DMS79 (cell line): ENCODE results near the gene MSANTD2.

Source experiments
- DNase-seq: peaks from one replicate; lab custom pipeline; 2025; lab: John Stamatoyannopoulos, UW

Gene MSANTD2

DNA sequence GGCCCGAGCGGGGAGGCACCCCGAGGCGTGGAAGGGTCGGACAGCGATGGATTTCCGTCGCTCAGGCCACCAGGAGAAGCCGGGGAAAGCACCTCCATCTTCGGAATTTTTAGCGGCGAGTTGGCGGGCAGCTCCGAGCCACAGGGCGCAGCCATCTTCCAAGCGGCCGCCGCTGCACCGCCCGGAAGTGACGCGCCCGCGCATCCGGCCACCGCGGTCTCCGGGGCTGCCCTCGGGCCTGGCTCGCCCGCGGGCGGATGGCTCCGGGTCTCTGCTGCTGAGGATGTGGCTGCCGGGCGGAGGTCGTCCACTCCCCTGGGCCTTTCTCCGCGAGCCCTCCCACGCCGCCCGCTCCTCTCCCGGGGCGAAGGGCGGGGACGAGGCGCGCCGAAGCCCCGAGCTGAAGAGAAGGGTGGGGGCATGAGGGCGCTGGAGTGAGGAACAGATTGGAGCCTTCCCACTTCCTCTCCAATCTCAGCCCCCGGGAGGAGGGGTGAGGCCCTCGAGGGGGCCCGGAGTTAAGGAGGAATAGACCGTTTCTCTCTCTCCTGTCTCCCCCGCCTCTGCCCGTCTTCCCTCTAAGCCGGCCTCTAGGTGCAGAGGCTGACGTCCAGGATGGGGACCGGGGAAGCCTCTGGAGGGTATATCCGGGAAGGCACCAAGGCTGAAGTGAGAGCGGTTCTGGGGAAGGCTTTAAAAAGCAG, at the start of gene MSANTD2:
Gene MSANTD2, minus strand, starts transcription at position 181 of the 704 bp plus-strand sequence. Its CDS starts 26 bp downstream, at position 155.
- peak; percentile 64 for DNase-seq

DNA sequence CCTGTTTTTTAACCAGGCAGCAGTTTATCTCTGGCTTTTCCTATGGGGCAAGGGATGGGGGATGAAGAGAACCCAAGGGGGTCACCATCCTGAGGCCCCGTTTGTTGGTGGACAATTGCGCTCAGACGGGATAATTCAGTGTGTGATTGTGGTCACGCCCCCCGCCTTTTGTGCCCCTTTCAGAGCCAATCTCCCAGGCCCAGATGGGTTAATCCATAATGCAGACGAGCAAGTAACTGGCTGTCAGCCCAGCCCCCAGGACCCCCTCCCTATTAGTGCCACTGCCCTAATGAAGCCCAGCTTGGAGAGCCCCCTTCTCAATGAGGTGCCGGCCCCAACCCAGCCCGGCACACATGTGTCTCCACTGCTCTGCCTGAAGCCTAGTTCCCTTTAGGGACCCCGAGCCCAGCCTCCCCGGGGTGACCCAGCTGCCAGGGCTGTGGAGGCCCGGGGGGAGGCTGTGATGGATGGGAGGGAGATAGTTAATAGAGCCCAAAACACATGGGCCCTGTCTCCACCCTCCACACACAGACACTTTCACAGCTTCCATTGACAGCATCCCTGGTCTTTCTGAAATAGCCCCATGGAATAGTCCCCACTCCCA, 46.0 kb upstream of the MSANTD2 start:
- DNase-seq, result no peak

DNA sequence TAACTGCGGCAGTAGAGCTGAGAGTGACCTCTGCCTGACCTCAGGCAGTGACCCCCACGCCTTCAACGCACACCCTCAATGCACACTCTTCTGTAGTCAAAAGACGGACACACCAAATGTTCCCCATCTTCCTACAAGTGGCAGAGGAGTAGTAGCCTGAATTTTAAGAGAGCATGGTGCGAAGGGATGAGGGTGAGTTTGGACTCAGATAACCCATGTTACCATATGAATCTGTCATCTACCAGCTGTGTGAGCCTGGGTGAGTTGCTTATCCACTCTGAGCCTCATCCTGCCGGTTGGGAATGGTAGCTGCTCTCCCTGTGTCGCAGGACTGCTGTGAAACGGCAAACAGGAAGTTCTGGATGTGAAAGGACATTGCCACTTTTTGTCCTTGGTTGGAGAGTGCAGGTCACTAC, 44.5 kb upstream of the MSANTD2 start:
- no peak for DNase-seq

DNA sequence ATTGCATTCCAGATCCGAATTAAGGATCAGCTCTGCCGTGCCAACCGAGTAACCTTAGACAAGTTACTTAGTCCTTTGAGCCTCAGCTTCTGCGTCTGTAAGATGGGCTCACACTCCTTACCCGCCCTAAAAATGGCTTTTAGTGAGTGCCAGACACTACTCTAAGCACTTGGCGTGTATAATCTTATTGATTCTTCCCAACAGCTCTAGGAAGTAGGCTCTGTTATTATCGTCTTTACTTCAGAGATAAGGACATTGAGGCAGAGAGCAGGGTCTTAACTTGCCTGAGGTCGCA, 43.4 kb upstream of the MSANTD2 start:
- no peak for DNase-seq

DNA sequence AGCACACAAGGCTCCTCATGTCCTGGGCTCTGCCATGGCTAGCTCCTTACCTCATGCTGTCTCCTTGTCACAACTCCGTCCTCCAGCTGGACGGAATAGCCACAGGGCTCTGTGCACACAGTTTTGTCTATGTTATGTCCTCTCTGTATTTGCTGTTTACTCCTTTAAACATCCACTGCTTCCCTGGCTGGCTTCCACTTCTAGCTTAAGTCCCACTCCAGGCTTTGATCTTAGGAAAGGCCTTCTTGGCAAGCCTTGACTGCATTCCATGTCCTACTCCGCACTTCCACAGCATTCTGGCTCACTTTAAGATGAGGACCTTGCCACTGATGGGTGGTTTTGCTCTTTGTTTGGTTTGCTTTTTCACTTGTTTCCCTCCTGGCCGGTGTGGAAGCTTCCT, 42.1 kb upstream of the MSANTD2 start:
- peak; percentile 81 for DNase-seq

DNA sequence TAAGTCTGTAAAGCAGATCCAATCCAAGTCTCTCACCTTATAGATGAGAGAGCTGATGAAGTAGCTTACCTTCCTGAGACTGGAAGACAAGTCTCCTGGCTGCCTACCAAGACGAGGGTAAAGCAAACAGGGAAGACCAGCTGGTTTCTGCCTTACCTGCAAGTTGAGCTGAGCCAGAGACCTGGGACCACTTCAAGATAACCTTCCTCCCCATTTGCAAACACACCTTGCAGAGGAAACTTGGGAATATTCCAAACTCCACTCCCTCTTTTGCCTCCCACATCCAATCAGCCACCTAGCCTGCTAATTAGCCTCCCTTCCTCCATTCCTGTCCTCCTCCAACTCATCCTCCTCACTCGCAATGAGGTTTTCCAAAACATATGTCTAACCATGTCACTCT, 41.6 kb upstream of the MSANTD2 start:
- DNase-seq, result peak; percentile 89

DNA sequence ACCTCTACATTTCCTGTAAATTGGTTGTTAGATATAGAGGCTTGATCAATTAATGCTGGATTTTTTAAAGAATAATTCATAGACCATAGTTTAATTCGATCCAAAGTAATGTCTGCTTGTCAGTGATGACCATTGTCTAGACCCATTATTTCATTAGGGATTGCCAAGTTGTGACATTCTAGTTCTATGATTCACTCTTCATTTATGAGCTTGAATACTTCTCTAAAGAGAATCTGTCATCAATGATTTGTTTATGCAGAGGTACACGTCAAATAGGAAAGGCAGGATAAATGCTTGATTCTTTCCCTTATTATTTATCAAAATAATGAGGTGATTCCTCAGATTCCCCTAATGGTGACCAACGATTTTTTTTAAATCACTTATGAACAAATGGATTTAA, 41.0 kb upstream of the MSANTD2 start:
- DNase-seq, result no peak

DNA sequence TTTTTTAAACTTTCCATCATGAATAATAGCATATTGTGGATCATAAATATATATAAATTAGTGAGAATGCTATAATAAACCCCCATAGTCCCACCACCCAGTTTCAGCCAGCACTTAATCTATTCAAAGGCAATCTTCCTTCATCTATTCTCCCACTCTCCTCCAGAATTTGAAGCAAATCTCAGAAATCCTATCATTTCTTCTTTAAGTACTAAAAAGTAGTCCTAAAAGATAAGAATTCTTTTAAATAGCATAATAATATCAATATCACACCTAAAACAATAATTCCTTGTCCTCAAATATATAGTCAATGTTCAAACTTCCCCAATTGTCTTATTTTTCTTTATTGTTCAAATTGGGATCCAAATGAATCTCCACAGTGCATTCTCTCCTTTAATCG, 40.5 kb upstream of the MSANTD2 start:
- DNase-seq, result no peak

DNA sequence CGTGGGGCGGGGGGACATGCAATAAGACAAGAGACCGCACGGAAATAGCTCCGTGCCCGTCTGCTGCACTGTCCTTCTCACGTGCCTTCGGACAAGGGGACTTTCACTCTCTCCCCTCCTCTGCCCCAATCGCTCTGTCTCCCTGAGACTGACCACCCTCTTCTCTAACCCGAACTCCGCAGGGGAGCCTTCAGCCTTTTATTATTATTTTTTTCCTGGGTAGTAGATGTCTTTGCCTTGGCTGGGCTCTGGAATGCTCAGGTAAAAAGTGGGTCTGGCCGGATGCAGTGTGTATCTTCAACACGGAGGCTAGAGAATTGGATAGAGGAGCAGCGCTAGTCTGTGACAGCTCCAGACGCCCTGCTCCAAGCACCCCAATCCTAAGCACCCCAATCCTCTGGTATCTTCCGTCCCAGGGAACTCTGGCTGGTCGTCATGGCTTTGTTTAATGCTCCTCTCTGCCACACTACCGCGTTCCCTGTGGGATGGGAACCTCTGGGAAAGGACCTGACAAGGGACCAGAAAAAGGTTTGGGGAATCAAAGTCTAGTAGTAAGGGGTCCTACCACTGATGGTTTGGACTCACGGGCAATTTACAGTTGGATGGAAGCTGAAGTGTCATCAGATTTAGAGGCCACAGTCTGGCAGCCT, 39.9 kb upstream of the MSANTD2 start:
- DNase-seq, result no peak

DNA sequence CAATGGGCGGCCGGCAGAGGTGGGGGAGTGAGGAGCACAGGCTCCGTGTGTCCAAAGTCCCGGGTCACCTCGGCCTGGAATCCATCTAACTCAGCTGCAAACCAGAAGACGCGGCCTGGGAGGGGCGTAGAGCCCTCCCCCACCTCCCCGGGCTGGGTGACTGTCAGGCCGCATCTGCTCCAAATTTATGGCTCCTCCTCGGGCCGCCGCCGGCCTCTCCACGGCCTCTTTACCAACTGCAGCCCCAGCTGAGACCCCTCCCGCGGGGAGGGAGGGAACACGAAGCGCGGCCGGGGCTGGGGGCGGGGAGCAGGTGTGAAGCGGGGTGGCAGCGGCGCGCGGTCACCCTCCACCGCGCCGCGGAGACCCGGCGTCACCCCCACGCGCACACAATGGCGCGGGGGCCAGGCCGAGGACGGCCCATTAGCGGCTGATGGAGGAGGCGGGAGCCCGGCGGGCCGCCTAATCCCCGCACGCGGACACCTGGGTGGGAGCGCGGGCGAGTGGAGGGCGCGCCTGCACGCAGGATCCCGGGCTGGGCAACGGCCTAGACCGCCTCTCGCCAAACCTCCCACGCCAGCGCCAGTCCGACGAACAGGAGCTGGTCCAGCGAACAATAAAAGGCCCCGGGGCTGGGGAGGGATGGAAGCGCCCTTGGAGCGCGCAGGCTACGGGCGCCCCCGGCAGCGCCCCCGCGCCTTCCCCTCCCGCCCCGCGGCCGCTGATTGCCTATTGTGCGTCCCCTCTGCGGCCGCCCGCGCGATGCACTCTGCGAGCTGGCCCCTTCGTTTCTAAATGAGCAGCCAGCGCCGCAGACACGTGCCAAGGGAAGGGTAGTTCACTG, 39.1 kb upstream of the MSANTD2 start:
- peak; percentile 41 for DNase-seq

DNA sequence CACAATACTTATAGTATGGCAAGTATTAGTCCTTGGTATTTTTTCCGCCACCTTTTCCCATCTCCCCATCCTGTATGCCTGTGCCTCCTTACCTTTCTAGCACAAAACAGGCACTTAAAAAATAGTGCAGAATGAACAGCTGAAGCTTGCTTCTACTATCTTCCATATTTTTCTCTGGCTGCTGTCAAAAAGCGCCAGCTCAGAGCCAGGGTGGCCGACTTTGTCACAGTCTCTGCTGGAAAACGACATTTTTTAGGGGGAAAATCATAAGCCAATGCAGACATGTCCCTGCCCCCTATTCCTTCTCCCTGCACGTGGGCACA, 38.6 kb upstream of the MSANTD2 start:
- DNase-seq, result no peak

DNA sequence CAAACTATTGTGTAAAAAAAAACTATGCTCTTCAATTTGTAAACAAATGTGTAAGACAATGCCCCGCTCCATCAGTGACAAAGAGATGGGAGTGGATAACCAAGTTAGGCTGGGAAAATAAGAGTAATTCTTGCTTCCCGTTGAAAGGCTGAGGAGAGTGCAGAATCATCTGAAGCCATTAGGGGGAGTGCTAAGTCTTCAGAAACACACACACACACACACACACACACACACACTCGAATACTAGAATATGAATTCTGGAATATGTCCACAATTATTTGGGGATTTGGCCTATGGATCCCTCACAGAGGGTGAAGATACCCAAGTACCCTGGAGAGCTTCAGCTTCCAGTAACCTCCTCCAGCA, 37.3 kb upstream of the MSANTD2 start:
- DNase-seq, result peak; percentile 47

DNA sequence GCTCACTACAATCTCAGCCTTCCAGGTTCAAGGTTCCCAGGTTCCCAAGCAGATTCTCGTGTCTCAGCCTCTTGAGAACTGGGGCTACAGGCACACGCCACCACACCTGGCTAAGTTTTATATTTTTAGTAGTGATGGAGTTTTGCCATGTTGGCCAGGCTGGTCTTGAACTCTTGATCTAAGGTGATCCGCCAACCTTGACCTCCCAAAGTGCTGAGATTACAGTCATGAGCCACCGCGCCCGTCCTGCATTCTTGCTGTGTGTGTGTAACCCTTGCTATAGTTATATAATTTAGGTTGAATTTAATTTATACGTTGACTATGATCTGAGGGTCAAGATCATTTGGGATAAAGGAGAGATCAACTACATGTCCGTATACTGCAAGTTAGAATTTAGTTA, 35.7 kb upstream of the MSANTD2 start:
- DNase-seq, result no peak

DNA sequence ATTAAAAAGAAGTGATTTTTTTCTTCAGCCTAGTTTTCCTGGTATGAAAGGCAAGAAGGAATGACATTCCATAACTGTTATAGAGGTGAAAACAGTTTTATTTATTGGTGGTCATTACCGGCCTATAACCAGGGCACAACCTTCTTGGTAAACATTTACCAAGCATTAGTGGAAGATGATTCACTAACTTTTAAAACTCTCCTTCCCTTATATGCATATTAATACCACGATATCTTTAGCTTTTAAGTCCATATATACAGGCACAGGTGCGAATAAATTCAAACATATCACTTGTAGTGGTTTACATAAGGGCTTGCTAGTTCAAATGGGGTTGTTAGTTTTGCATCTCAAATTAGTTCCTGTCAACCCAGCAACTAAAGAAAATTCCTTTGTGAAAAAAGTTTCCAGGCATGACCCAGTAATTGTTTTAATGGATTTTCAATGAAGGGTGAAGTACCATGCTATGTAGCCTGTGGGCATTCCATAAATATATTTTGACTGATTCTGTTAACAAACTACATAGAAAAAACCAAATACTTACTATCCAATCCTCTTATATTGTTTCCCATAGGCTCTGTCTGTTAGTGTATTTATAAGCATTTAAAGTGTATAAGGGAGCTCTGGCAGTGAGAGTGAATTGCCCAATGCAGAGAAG, 34.4 kb upstream of the MSANTD2 start:
- DNase-seq, result no peak

DNA sequence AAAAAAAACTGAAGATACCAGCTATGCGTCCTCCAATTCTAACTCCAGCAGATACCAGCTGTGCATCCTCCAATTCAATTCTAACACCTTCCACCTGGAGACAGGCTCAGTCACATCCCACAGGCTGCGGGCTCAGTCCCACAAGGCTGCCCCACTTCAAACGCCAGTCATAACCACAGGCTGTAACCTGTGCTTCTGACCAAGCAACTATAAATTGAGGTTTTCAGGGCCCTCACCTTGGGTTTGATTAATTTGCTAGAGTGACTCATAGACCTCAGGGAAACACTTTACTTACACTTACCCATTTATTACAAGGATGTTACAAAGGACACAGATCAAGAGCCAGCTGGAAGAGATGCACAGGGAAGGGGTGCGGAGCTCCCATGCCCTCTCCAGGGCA, 32.4 kb upstream of the MSANTD2 start:
- DNase-seq, result no peak

DNA sequence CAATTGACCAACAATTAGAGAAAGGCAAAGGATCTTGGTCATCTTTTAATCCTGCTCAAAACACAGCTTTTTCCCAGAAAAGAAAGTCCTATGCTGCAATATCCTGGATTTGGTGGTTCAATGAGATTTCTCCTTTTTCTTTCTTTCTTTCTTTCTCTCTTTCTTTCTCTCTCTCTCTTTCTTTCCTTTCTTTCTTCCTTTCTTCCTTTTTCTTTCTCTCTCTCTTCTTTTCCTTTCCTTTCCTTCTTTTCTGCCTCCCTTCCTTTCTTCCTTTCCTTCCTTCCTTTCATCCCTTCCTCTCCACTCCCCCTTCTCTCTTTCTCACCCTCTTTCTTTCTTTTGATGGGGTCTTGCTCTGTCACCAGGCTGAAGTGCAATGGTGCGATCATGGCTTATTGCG, 31.7 kb upstream of the MSANTD2 start:
- DNase-seq, result no peak

DNA sequence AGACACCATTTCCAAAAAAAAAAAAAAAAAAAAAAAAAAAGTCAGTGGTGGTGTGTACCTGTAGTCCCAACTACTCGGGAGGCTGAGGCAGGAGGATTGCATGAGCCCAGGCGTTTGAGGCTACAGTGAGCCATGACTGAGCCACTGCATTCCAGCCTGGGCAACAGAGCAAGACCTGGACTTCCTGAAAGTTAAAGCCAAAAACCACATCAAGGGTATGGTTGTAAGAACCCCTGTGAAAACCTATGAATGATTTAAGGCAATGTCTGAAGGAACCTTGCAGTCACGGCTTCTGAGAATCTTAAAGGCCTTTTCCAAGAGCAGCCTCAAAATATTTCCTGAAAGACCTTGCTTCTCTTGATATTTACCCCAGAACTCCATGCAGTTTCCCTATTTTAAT, 30.5 kb upstream of the MSANTD2 start:
- no peak for DNase-seq

DNA sequence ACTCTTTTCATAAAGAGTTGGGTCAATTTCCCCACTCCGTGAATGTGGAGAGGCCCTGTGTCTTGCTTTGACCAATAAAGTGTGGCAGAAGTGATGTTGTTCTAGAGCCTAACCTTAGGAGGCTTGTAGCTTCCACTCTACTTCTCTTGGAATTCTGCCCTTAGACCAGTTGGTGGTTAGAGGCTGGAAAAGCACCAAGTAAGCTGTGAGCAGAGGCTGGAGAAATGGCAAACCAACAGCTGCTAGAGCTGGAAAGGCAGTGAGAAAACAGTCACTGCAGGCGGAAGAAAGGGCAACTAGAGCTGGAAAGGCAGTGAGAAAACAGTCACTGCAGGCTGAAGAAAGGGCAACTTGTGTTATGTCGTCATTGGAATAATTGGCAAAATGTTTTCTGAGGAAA, 29.8 kb upstream of the MSANTD2 start:
- DNase-seq, result no peak

DNA sequence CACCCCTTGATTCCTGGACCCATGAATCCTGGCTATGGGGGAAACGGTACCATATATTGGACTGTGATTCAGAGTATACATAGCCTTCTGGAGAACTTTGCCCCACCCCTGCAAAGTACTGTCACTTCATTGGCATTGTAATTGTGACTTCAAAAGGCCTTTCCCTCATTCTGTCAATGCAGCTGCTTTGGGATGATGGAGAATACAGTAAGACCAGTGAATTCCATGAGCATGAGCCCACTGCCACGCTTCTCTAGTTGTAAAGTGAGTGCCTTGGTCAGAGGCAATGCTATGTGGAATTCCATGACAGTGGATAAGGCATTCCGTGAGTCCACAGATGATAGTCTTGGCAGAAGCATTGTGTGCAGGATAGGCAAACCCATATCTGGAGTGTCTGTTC, 25.7 kb upstream of the MSANTD2 start:
- no peak for DNase-seq

DNA sequence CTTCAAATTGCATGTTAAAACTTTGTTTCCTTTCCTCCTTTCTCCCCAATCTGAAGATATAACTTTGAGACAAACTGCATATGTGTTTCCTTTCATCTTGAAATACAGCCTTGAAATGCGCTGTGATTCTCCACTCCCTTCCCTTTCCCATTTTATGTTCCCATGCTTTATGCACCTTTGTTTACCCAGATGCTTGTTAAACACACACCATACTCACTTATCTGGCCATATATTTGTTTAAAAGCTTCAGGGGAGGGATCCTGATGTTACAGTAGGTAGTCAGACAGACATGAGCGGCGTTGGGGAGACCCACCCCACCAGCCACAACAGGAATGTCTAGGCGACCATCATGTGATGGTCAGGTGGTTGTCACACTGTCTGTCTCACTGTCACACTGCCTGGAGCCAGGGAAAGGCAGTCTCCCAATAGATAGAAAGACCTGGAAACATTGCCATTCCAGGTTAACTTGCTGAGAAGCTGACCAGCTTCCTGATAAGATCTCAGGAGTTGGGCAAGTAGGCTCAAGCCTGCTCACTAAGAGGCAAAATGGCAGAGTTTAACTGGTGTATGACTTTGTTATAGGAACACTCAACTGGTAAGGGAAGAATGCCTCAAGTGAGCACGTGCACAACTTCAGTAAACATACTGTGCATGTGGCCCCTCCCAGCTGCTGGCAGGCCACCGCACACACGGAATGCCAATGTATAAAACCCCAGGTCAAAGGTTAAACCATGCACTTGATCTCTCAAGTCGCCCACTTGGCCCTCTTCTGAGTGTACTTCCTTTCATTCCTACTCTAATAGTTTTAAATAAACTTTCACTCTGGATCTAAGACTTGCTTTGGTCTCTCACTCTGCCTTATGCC, 23.5 kb upstream of the MSANTD2 start:
- DNase-seq, result no peak

DNA sequence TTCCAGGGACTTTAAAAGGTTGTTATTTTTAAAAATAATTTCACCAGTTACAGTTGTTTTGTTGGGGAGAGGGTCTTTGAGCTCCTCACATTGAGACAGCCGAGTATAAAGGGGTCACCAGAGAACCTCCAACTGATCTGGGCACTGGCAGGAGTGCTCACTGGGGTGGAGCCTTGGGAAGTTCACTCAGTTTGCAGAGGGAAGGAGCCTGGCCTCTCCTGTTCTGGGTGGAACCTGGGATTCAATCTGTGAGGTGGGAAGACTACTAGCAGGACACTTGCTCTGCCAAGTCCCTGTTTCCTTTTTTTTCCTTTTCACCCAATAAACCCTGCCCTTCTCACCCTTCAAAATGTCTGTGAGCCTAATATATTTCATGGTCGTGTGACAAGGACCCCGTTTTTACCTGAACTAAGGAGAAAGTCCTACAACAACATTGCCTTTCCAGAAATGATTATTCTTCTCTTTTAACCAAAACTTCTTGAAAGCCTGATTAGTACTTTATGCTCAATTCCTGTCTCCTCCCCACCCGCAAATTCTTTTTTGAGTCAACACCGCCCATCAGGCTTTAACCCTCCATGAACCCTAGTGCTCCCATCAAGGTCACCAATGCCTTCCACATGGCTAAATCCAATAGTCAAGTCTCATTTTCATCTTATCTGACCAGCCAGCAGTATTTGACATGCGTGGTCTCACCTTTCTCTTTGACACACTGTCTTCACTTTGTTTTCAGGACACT, 22.0 kb upstream of the MSANTD2 start:
- DNase-seq, result no peak
